Muscle of leg (tissue), 11 donors: ENCODE measurements around the gene PPP1R3A. TPM values are rescaled to one million over a fixed set of nuclear protein-coding genes. Genes with fewer than 3 reads are reported as not detected.

Experiments
- DNase-seq: peaks from one replicate; pipeline ENCODE4 v3.0.0; 2013
- H3K27ac ChIP-seq: one replicate; pipeline ENCODE4 v1.5.1; 2013; ENCODE audit warnings: mild to moderate bottlenecking, low read length, control low read depth
- H3K27me3 ChIP-seq: one replicate; pipeline ENCODE4 v1.6.1; 2013; ENCODE audit warnings: low read length; ENCODE audit not compliant: control insufficient read depth, insufficient read depth
- H3K36me3 ChIP-seq: one replicate; pipeline ENCODE4 v1.6.1; 2013; ENCODE audit warnings: low read length; ENCODE audit not compliant: control insufficient read depth, insufficient read depth
- H3K4me1 ChIP-seq: one replicate; pipeline ENCODE4 v1.6.1; 2013; ENCODE audit warnings: low read length; ENCODE audit not compliant: control insufficient read depth, insufficient read depth
- H3K4me3 ChIP-seq: one replicate; pipeline ENCODE4 v1.5.1; 2013; ENCODE audit warnings: low read length, control low read depth
- H3K9me3 ChIP-seq: replicated peaks from 2 replicates; pipeline ENCODE4 v1.6.1; 2013; ENCODE audit warnings: low read depth, low read length; ENCODE audit not compliant: control insufficient read depth
- WGBS: methylation state at CpG from one replicate; pipeline ENCODE4 v1.1.5; 2013; ENCODE audit warnings: missing lambda C conversion rate; ENCODE audit not compliant: insufficient coverage; 5-methylcytosine and 5-hydroxymethylcytosine counted together
- polyA plus RNA-seq, 8 donors: library from polyadenylated mRNA; unstranded; fragments of 120-200 nt; gene quantifications; one replicate each; pipeline versions ENCODE4 v1.2.1 to v1.2.3, GENCODE V29; 2013; ENCODE audit warnings: inconsistent platforms in 1 of 8, low replicate concordance in 1 of 8; ENCODE audit not compliant: insufficient read length in 8 of 8, insufficient read depth in 1 of 8
- total RNA-seq: library from RNA; stranded (reverse); fragments of 120-200 nt; gene quantifications from one replicate; pipeline ENCODE4 v1.2.4, GENCODE V29; 2013

Gene PPP1R3A
- total and polyA plus RNA-seq, 9 donors, result 18.2 to 63.4 (median 36.0) TPM

DNA sequence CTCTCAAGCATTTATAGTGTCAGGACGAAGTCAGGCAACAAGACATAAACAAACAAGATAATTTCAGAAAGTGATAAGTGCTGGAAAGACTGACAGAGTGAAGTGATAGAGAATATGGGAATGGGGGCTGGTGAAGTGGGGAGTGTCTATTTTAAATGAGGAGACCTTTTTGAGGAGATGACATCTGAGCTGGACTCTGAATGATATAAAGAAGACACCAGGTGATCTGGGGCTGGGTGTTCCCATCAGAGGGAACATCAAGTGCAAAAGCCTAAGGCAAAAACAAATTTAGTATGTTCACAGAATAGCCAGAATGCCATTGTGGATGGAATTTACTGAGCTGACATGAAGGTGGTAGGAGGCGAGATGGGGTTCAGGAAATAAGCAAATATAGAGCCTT lies 83.4 kb downstream of the PPP1R3A start:
- no peaks in the 10 kb centered on the region for H3K4me1 ChIP-seq
- no peak for DNase-seq
- no peaks in the 10 kb centered on the region for H3K27me3 ChIP-seq
- no CpG with 5 or more reads among the region's 2 CpGs for WGBS
- H3K4me3 ChIP-seq, result no peak overlapping the region
- no peak overlapping the region for H3K27ac ChIP-seq
- H3K9me3 ChIP-seq, result no peaks in the 10 kb centered on the region
- H3K36me3 ChIP-seq, result no peaks in the 10 kb centered on the region

DNA sequence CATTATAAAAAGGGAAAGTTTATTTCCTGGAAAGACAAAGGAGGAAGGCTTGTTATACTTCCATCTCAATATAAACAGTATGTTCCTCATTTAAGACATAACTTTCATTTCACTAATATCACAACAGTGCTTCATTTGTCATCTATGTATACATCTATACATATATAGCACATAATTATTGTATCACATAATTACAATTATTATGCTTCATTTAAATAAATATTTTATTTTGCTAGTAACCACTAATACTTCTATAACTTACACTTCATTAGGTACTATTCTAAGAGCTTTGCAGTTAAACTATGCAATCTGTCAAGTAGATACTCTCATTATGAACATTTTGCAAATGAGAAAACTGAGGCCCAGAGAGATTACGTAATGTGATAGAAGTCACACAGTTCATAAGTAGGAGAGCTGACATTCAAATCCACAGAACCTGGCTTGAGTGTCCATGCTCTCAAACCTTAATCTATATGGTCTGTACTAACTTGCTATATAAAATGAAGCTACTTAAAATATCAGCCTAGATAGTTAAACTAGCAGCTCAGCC lies 86.5 kb downstream of the PPP1R3A start:
- Histone ChIP-seq H3K27me3 (no peaks in the 10 kb centered on the region), H3K4me1 (no peaks in the 10 kb centered on the region), H3K4me3 (no peak overlapping the region), H3K36me3 (no peaks in the 10 kb centered on the region), H3K9me3 (no peaks in the 10 kb centered on the region), H3K27ac (no peak overlapping the region)
- no CpG with 5 or more reads among the region's 1 CpG for WGBS
- DNase-seq, result no peak

DNA sequence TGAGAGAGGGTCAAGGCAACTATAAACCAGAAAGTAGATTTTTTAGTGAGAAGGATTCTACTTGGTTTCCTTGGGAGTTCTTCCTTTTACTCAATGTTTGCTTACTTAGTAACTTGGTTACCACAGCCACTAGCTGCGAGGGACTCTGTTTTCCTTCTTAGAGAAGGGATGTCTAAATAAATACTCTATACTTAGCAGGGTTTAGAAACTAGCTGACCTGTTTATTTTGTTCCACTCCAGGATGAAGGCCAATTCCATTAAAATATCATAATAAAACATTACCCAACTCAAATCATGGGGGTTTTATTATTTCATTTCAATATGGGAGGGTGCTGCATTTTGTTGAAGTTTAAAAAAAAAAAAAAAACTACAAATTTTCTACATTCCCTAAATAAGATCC lies 87.3 kb downstream of the PPP1R3A start:
- DNase-seq, result peak; percentile 45
- Histone ChIP-seq H3K27ac (no peak overlapping the region), H3K4me3 (no peak overlapping the region), H3K9me3 (no peaks in the 10 kb centered on the region), H3K36me3 (no peaks in the 10 kb centered on the region), H3K4me1 (no peaks in the 10 kb centered on the region), H3K27me3 (no peaks in the 10 kb centered on the region)
- WGBS, result no CpG with 5 or more reads among the region's 1 CpG

GRCh38 chr7:113828581-113828980 lies 90.2 kb downstream of the PPP1R3A start:
- no peak for DNase-seq
- Histone ChIP-seq H3K27me3 (no peaks in the 10 kb centered on the region), H3K9me3 (no peaks in the 10 kb centered on the region), H3K36me3 (no peaks in the 10 kb centered on the region), H3K4me1 (no peaks in the 10 kb centered on the region), H3K27ac (no peak overlapping the region), H3K4me3 (no peak overlapping the region)
- 29% methylated on average over 1 of the region's 3 CpGs for WGBS
